RPMI7951 (cell line): ENCODE measurements around the gene PRTG. TPM values are rescaled to one million over a fixed set of nuclear protein-coding genes. Genes with fewer than 3 reads are reported as not detected.
"Not testable (repeated sequence)": the region's sequence is repeated elsewhere in the genome, so short reads cannot be mapped to it uniquely, and the experiment has no call there.

Source experiments
- DNase-seq: peaks from one replicate; pipeline ENCODE4 v3.0.0-alpha.2; 2012; ENCODE audit warnings: low read depth
- total RNA-seq: library from RNA; depleted of rRNA; stranded (reverse); fragments of >200 nt; shearing (Covaris generic); gene quantifications from 2 replicates; pipeline ENCODE4 v1.2.3, GENCODE V29; 2014; rRNA removed

PRTG gene
- total RNA-seq = 3.8 and 13.3 TPM in 2 replicates

GRCh38 chr15:55742927-55743728 is at the start of gene PRTG:
PRTG (minus strand) TSS chr15:55743152; CDS start chr15:55742931, 221 bp downstream.
- DNase-seq = peak; percentile 88

GRCh38 chr15:55791551-55792400 is 48.8 kb upstream of the PRTG start:
- peak; percentile 83 for DNase-seq

GRCh38 chr15:55789066-55789660 is 46.2 kb upstream of the PRTG start:
- no peak for DNase-seq

- no peak for DNase-seq
These were observed 43.4 kb upstream of the PRTG start for GRCh38 chr15:55786341-55786740.

GRCh38 chr15:55785593-55785992 is 42.6 kb upstream of the PRTG start:
- not testable (repeated sequence) for DNase-seq

GRCh38 chr15:55784286-55784685 is 41.3 kb upstream of the PRTG start:
- no peak for DNase-seq

- peak; percentile 70 for DNase-seq
These were observed 39.9 kb upstream of the PRTG start for GRCh38 chr15:55782901-55783300.

- DNase-seq = no peak
These were observed 37.3 kb upstream of the PRTG start for GRCh38 chr15:55780292-55780691.

- DNase-seq = no peak
These were observed 36.0 kb upstream of the PRTG start for GRCh38 chr15:55778932-55779331.

- DNase-seq = peak; percentile 89
These were observed 32.4 kb upstream of the PRTG start for GRCh38 chr15:55775316-55775715.

GRCh38 chr15:55774113-55774970 is 31.4 kb upstream of the PRTG start:
- peak; percentile 54 for DNase-seq

GRCh38 chr15:55770806-55771205 is 27.9 kb upstream of the PRTG start:
- peak; percentile 80 for DNase-seq

GRCh38 chr15:55770261-55770660 is 27.3 kb upstream of the PRTG start:
- DNase-seq = peak; percentile 67

GRCh38 chr15:55768670-55769185 is 25.8 kb upstream of the PRTG start:
- peak; percentile 91 for DNase-seq

GRCh38 chr15:55766676-55767075 is 23.7 kb upstream of the PRTG start:
- no peak for DNase-seq

- peak; percentile 24 for DNase-seq
These were observed 21.4 kb upstream of the PRTG start for GRCh38 chr15:55764398-55764797.

- no peak for DNase-seq
These were observed 15.6 kb upstream of the PRTG start for GRCh38 chr15:55758580-55758986.

GRCh38 chr15:55753433-55753832 is 10.5 kb upstream of the PRTG start:
- not testable (repeated sequence) for DNase-seq

GRCh38 chr15:55750706-55751105 is 7.8 kb upstream of the PRTG start:
- no peak for DNase-seq

- peak; percentile 8 for DNase-seq
These were observed 1.0 kb upstream of the PRTG start for GRCh38 chr15:55743729-55744655.
